PFSK-1 (cell line): ENCODE results near the gene RHEB.

ENCODE experiments used
- POLR2AphosphoS5 ChIP-seq: IDR thresholded peaks from 2 replicates; pipeline ENCODE4 v1.6.1; 2012; ENCODE audit warnings: low read depth, mild to moderate bottlenecking, control low read depth, low read length, moderate library complexity
- TAF1 ChIP-seq: IDR thresholded peaks from 2 replicates; pipeline ENCODE4 v1.6.1; 2012; ENCODE audit warnings: low read length, control low read depth, borderline replicate concordance; ENCODE audit not compliant: insufficient read depth

DNA sequence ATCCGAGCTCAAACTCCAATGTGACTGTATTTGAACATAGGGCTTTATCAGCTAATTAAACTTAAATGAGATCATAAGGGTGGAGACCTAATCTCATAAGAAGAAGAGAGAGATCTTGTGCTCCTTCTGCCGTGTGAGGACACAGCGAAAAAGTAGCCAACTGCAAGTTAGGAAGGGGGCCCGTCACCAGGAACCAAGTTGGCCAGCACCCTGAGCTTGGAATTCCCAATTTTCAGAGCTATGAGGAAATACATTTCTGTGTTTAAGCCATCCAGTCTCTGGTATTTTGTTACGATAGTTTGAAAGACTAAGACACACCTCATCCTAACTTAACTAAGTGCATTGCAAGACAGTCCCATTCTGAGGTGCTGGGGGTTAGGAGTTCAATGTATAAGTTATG, 95.8 kb downstream of the RHEB start:
- no peak for TF ChIP-seq POLR2AphosphoS5
- TF ChIP-seq TAF1: no peak
